Right kidney (tissue), 1 donor: ENCODE results near the gene C1QB.
"Not testable (repeated sequence)": the region's sequence is repeated elsewhere in the genome, so short reads cannot be mapped to it uniquely, and the experiment has no call there.

Experiments
- DNase-seq: peaks from one replicate; pipeline ENCODE4 v3.0.0-alpha.2; 2016

C1QB gene

DNA sequence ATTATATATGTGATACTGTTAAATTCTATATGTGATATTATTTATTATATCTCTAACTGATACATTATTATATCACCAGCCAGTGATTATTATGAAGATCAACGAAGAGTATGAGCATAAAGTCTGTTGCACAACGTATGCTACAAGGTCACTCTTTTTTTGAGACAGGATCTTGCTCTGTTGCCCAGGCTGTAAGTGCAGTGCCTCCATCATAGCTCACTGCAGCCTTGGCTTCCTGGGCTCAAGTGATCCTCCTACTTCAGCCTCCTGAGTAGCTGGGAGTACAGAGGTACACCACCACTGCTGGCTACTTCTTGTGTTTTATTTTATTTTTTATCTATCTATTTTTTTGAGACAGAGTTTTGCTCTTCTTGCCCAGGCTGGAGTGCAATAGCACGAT, 43.6 kb downstream of the C1QB start:
- no peak for DNase-seq

- DNase-seq: no peak
Observed at GRCh38 chr1:22697980-22698379, 44.9 kb downstream of the C1QB start.

DNA sequence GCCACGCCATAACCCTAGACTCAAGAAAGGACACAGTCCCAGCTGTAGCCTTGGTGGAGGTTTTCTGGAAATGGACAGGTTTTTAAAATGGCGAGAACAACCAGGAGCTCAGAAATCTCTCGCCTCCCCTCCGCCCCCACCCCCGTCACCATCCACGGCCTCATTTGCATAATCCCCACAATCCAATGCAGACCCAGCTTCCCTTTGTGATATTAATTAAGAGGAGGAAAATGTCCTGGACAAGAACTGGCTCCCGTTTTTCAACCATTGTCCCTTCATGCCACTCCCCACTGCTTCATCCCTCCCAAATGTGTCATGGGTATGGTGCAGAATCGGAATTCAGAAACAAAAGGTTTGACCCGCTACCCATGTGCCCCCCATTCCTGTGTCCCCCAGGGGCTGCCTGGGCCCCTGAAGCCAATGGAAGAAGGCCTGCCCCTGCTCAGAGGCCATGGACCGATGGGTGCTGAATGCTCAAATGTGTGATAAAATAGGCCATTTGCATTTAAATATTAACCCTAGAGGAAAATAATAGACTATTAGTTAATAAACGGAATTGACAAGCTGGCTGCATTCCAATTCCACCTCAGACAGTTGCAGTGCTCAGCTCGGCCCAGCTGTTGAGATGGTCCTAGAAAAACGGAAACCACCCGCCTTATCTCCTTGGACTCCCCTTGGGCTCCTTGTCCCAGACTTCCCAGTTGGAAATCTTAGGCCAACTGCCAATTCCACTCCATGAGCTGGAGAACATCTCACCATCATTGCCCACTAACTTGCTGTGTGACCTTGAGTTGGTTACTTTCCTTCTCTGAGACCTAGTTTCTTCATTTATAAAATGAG, 46.9 kb downstream of the C1QB start:
- DNase-seq: no peak

- DNase-seq: no peak
Observed at GRCh38 chr1:22702296-22703085, 49.5 kb downstream of the C1QB start.

GRCh38 chr1:22704440-22705067, 51.5 kb downstream of the C1QB start:
- DNase-seq: peak; percentile 59

DNA sequence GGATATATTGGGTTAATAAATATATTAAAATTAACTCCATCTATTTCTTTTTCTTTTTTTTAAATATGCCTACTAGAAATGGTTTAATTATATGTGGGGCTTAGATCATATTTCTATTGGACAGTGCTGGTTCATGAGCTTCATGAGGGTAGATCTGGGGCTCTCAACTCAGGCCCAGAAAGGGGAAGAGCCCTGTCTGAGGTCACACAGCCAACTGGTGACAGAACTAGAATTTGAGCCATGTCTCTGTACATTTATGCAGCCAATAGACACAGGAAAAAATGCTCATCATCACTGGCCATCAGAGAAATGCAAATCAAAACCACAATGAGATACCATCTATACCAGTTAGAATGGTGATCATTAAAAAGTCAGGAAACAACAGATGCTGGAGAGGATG, 52.5 kb downstream of the C1QB start:
- DNase-seq: no peak

DNA sequence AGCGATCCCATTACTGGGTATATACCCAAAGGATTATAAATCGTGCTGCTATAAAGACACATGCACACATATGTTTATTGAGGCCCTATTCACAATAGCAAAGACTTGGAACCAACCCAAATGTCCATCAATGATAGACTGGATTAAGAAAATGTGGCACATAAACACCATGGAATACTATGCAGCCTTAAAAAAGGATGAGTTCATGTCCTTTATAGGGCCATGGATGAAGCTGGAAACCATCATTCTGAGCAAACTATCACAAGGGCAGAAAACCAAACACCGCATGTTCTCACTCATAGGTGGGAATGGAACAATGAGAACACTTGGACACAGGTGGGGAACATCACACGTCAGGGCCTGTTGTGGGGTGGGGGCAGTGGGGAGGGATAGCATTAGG, 53.1 kb downstream of the C1QB start:
- not testable (repeated sequence) for DNase-seq

DNA sequence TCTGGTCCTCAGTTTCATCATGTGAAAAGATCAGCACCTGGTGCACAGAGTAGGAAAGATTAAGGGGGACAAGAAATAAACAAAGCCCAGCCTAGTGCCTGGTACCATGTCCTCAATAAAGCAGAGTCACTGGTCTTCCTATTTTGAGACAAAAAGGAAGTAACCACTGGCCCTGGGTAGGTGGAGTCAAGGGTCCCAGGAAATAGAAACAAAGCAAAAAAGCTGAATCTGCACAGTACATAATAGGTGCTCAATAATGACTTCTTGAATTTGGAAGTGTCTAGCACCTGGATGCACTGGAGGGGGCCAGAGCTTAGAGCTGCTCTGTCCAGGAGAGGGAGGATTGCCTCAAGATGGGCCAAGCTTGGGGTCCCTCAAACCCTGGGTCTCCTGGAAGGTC, 55.7 kb downstream of the C1QB start:
- no peak for DNase-seq

DNA sequence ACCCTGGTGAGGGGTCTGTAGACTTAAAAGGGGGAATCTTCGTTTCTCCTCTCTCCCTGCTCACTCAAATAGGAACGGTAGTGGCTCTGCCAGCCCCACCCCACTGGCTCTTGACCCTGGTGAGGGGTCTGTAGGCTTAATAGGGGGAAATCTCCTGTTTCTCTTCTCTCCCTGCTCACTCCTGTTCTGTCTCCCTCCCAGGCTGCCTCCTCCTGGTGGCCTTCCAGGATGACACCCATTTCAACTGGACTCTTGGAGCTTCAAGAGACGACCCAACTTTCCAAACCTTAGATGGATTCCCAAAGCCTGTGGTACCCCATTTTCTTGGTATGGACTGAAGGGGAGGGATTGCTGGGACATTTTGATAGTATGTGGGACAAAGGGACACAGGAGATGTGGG, 56.2 kb downstream of the C1QB start:
- DNase-seq: no peak

DNA sequence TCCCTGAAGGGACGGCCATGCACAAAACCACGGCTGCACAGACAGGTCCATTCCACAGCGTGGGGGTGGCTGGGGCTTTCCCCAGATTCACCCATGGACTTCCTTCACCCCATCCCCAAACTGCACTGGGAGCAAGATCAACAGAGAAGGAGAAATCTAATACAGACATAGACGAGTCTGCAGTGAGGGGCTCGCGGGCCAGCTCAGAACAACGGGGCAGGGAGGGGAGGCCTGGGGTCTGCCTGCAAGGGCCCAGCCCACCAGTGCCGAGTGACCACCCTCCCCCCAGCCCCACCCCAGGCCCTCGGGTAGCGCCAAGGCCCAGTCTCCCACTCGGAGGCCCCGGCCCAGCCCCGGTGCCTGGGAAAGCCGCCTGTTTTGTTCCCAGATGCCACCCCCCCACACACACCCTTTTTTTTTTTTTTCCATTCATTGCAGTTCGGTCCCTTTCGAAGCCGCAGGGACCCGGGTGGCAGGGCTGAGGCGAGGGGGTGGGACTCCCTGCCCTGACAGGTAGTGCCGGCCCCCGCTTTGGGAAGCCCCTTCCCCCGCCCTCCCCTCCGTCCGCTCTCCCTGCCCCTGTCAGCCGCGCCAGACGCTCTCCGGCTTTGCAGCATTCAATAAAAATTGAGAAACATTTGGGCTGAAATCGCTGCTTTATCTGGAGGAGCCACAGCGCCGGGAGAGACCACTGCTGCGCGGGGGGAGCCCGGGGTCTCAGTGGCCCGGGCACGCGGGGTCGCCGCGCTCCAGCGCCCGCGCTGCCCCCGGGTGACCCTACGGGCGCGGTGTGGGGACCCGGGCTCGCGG, 57.1 kb downstream of the C1QB start:
- DNase-seq: no peak

GRCh38 chr1:22710701-22711049, 57.6 kb downstream of the C1QB start, which contains the start of gene EPHB2:
TSS of gene EPHB2 (plus strand) at chr1:22710839. CDS start at chr1:22710983, 144 bp downstream.
- no peak for DNase-seq

- DNase-seq: no peak
Observed at GRCh38 chr1:22711071-22711470, 58.0 kb downstream of the C1QB start.
